Kidney (tissue), 14 donors: Measurements from ENCODE around the gene KLC3. TPM values are rescaled to one million over a fixed set of nuclear protein-coding genes. Genes with fewer than 3 reads are reported as not detected.

Experiments used
- DNase-seq, 5 donors: peaks; one replicate each; pipeline ENCODE4 v3.0.0-alpha.2; 2013 to 2020
- FAIRE-seq: peaks from 2 replicates; lab custom pipeline; 2012; peaks lifted over from hg19 to GRCh38; lab: Jason Lieb, UNC
- H3K27ac ChIP-seq, 2 donors: one replicate each; pipeline ENCODE4 v1.7.0; 2013; ENCODE audit warnings: low read depth in 2 of 2, low read length in 2 of 2, inconsistent platforms in 1 of 2
- H3K27me3 ChIP-seq: one replicate; pipeline ENCODE4 v1.7.1; 2013; ENCODE audit warnings: low read length, inconsistent platforms; ENCODE audit not compliant: control insufficient read depth, insufficient read depth
- H3K36me3 ChIP-seq, 3 donors: one replicate each; pipeline versions ENCODE4 v1.7.0 to v1.7.1; 2013; ENCODE audit warnings: low read length in 3 of 3, control low read depth in 1 of 3, inconsistent platforms in 1 of 3; ENCODE audit not compliant: insufficient read depth in 3 of 3, control insufficient read depth in 2 of 3
- H3K4me1 ChIP-seq, 3 donors: one replicate each; pipeline versions ENCODE4 v1.7.0 to v1.7.1; 2013; ENCODE audit warnings: low read length in 3 of 3, inconsistent platforms in 1 of 3, low read depth in 1 of 3; ENCODE audit not compliant: control insufficient read depth in 2 of 3, insufficient read depth in 2 of 3
- H3K4me3 ChIP-seq, 3 donors: one replicate each; pipeline versions ENCODE4 v1.7.0 to v1.8.1; 2013; ENCODE audit warnings: low read length in 3 of 3, control low read depth in 1 of 3, inconsistent platforms in 1 of 3
- H3K9ac ChIP-seq, 3 donors: one replicate each; pipeline versions ENCODE4 v1.7.0 to v1.7.1; 2013; ENCODE audit warnings: low read length in 3 of 3, control low read depth in 1 of 3, inconsistent platforms in 1 of 3
- H3K9me3 ChIP-seq, 3 donors: one replicate each; pipeline versions ENCODE4 v1.7.0 to v1.7.1; 2013; ENCODE audit warnings: low read length in 3 of 3, control low read depth in 1 of 3, inconsistent platforms in 1 of 3; ENCODE audit not compliant: control insufficient read depth in 2 of 3, insufficient read depth in 1 of 3
- intact Hi-C: fragments of 100-400 bp; cut with DNase I; formaldehyde crosslinking; loops from one replicate; pipeline ENCODE4 v1.11.1; 2022
- polyA plus RNA-seq: library from polyadenylated mRNA; stranded (reverse); fragments of 350-450 nt; fragmentation: Illumina TruSeq; extraction: RNeasy Lipid Tissue Mini Kit (QIAGEN cat#74804); gene quantifications from one replicate; pipeline ENCODE4 v1.2.3, GENCODE V29; 2014; ENCODE audit warnings: low read depth, low replicate concordance; ENCODE audit not compliant: insufficient read depth
- total RNA-seq: library from RNA; stranded (reverse); fragmentation: NEBNext Ultra II Directional; extraction: Animal tissue kit (Norgen Biotek cat#: 25700); gene quantifications from one replicate; pipeline ENCODE4 v1.2.1, GENCODE V29; 2021
- TF ChIP-seq, protein P1 (sequence below): IDR thresholded peaks from 3 replicates; pipeline ENCODE4 v1.5.1; 2012; ENCODE audit warnings: mild to moderate bottlenecking, moderate library complexity, borderline replicate concordance; ENCODE audit not compliant: insufficient read depth; ENCODE audit errors: extremely low read depth
- donor health status: control.
- donor health status: control.
- donor health status: control.
- donor health status: control.
- donor health status: control.
- donor health status: DM: yes; HTN: yes; CAD: no.
- donor health status: Normal renal cell carcinoma (clear cell type).

Gene KLC3
- total and polyA plus RNA-seq, 2 donors from 2014 or later = 3.3 to 4.5 TPM

DNA sequence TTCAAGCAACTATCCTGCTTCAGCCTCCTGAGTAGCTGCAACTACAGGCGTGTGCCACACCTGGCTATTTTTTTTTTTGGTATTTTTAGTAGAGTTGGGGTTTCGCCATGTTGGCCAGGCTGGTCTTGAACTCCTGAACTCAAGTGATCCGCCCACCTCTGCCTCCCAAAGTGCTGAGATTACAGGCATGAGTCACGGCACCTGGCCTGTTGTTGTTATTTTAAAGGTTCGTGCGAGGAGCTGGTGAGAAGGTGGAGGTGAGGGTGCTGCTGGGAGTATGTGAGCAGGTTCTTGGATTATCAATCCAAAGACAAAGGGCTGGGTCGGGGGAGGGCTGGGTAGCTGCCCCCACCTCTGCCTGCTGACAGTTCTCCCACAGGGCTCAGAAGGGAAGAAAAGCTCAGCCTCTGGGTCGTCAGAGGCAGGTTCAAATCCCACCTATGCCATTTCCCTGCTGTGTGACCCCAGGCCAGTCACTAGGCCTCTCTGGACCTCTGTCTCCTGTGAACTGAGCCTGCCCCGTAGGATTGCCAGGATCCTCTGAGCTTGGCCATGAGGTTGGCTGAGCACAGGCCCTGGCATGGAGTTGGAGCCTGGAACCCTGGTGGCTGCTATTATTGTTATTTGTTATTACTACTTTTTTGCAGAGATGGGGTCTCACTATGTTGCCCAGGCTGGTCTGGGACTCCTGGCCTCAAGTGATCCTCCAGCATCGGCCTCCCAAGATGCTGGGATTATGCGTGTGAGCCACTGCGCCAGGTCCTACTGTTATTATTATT, 19.4 kb upstream of the KLC3 start:
- Histone ChIP-seq H3K27me3 (peaks cover 2% of the 10 kb centered on the region), H3K27ac (no peak overlapping the region), H3K9ac (no peak overlapping the region), H3K4me1 (no peaks in the 10 kb centered on the region), H3K36me3 (no peaks in the 10 kb centered on the region), H3K4me3 (no peak overlapping the region), H3K9me3 (no peaks in the 10 kb centered on the region)
- intact Hi-C loops = no loop called here
- FAIRE-seq (no peak), DNase-seq (no peak)
- TF ChIP-seq, protein P1, sequence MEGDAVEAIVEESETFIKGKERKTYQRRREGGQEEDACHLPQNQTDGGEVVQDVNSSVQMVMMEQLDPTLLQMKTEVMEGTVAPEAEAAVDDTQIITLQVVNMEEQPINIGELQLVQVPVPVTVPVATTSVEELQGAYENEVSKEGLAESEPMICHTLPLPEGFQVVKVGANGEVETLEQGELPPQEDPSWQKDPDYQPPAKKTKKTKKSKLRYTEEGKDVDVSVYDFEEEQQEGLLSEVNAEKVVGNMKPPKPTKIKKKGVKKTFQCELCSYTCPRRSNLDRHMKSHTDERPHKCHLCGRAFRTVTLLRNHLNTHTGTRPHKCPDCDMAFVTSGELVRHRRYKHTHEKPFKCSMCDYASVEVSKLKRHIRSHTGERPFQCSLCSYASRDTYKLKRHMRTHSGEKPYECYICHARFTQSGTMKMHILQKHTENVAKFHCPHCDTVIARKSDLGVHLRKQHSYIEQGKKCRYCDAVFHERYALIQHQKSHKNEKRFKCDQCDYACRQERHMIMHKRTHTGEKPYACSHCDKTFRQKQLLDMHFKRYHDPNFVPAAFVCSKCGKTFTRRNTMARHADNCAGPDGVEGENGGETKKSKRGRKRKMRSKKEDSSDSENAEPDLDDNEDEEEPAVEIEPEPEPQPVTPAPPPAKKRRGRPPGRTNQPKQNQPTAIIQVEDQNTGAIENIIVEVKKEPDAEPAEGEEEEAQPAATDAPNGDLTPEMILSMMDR = no peak

DNA sequence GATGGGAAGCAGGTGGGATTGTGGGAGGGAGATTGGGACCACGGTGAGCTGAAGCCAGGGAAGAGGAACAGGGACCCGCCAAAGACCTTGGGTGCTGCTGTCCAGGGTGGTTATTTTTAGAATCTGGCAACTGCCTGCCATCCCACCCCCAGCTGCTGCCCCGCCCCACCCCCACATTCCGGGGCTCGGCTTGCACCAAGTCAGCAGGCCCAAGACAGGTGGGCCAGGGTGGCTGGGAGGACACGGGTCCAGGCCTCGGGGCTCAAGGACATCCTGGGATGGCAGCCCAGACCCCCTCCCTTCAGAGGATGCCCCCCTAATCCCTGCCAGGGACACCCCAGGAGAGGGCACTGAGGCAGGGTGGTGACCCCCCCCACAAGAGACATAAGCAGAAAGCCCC, 18.7 kb upstream of the KLC3 start:
- Histone ChIP-seq H3K4me3 (no peak overlapping the region), H3K27ac (no peak overlapping the region), H3K9ac (no peak overlapping the region), H3K4me1 (no peaks in the 10 kb centered on the region), H3K36me3 (no peaks in the 10 kb centered on the region), H3K27me3 (no peaks in the 10 kb centered on the region), H3K9me3 (no peaks in the 10 kb centered on the region)
- TF ChIP-seq, protein P1 = no peak
- peak in 1 of 5 donors; percentile 70 for DNase-seq
- FAIRE-seq = no peak
- intact Hi-C loops = no loop called here

DNA sequence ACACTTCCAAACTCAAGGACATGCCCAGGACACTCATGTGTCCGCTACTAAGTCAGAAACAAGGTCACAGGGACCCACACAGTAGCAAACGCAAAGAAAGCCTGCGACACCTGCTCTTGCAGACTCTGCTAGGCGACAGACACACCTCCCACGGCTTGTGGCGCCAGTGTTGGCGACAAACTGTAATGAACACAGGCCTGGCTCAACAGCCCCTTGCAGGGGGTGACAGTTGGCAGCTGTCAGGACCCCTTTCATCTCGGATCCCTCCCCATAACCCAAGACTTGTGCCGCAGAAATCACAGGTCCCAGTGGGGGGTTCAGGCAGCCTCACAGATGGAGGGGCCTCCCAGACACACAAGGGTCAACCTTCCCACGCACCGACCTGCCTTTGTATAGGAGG, 18.2 kb upstream of the KLC3 start:
- Histone ChIP-seq H3K4me1 (no peaks in the 10 kb centered on the region), H3K36me3 (no peaks in the 10 kb centered on the region), H3K4me3 (no peak overlapping the region), H3K27me3 (no peaks in the 10 kb centered on the region), H3K27ac (no peak overlapping the region), H3K9ac (no peak overlapping the region), H3K9me3 (no peaks in the 10 kb centered on the region)
- intact Hi-C loops = no loop called here
- TF ChIP-seq, protein P1 = no peak
- FAIRE-seq (no peak), DNase-seq (peak in 4 of 5 donors; percentile 65 to 80 (median 71))
